Measurements from ENCODE around the gene SPOPL.

- no peak for TF ChIP-seq POLR2A (IDR thresholded peaks at IDR 0.05; ENCODE audit: low read length)
- TF ChIP-seq GATA1 (IDR thresholded peaks at IDR 0.05; ENCODE audit: low read depth, low read length) = no peak
Measured at GRCh38 chr2:138455275-138455674, 46.3 kb upstream of the SPOPL start.

Measured in erythroblast (primary cell).